GM12872 (cell line): Measurements from ENCODE around the gene TBC1D5.

Experiments used
- TF ChIP-seq, protein P1 (sequence below): IDR thresholded peaks from 3 replicates; pipeline ENCODE4 v1.5.1; 2011; ENCODE audit warnings: low read depth, mild to moderate bottlenecking, low read length, moderate library complexity; ENCODE audit not compliant: insufficient read depth

The TBC1D5 gene

GRCh38 chr3:17765819-17766472, 23.5 kb upstream of the TBC1D5 start:
- TF ChIP-seq, protein P1, sequence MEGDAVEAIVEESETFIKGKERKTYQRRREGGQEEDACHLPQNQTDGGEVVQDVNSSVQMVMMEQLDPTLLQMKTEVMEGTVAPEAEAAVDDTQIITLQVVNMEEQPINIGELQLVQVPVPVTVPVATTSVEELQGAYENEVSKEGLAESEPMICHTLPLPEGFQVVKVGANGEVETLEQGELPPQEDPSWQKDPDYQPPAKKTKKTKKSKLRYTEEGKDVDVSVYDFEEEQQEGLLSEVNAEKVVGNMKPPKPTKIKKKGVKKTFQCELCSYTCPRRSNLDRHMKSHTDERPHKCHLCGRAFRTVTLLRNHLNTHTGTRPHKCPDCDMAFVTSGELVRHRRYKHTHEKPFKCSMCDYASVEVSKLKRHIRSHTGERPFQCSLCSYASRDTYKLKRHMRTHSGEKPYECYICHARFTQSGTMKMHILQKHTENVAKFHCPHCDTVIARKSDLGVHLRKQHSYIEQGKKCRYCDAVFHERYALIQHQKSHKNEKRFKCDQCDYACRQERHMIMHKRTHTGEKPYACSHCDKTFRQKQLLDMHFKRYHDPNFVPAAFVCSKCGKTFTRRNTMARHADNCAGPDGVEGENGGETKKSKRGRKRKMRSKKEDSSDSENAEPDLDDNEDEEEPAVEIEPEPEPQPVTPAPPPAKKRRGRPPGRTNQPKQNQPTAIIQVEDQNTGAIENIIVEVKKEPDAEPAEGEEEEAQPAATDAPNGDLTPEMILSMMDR: no peak

DNA sequence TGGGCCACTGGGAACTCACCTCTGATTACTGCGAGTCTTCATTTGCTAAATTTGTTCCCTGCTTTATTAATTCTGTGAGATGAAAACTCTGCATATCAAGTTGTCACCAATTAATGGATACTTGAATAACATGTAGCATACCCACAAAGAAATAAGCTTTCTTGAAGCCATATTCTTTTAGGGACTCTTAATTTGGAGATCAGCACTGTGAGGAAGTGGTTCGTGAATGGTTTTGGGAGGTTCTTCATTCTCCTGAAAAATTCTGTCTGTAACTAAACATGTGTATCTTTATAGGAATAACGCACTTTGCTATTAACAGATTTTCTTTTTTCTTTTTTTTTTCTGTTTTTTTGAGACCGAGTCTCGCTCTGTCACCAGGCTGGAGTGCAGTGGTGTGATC, 19.1 kb upstream of the TBC1D5 start:
- TF ChIP-seq, protein P1: no peak

- TF ChIP-seq, protein P1: no peak
Measured at GRCh38 chr3:17759901-17760300, 17.5 kb upstream of the TBC1D5 start.

DNA sequence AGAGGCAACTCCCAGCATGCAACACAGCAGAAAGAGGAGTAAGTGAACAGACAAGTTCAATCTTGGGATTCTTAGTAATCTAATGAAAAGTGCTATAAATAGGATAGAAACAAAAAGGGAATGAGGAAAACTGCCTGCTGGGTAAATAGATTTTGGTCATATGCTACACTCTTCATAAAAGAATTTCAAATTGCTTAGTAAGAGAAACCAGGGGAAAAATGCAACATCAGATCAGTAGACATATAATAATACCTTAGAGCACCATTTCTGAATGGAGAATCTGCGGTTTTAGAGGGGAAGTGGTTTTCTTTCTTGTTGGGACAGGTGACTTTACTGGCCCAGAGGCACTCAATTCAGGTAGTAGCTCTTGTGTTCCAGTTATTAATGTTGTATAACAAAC, 13.4 kb upstream of the TBC1D5 start:
- TF ChIP-seq, protein P1: no peak

- TF ChIP-seq, protein P1: no peak
Measured at GRCh38 chr3:17753632-17753992, 11.2 kb upstream of the TBC1D5 start.

GRCh38 chr3:17752876-17753631, 10.6 kb upstream of the TBC1D5 start:
- TF ChIP-seq, protein P1: no peak

DNA sequence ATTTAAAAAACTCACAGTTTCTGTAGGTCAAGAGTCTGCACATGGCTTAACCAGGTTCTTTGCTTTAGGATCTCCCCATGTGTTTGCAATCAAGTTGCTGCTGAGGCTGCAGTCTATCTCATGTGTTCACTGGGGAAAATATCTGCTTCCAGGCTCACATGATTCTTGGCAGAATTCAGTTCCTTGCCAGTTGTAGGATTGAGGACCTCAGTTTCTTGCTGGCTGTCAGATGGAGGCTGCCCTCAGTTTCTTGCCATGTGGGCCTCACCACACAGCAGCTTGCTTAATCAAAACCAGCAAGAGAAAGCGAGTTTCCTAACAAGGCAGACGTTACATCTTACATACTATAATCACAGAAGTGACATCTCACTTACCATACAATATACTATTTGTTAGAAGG, 10.0 kb upstream of the TBC1D5 start:
- TF ChIP-seq, protein P1: no peak
